ENCODE results near the gene AURKB. TPM values are rescaled to one million over a fixed set of nuclear protein-coding genes. Genes with fewer than 3 reads are reported as not detected.
A peak's percentile ranks its signal among the peaks of the same experiment; 100 is the strongest.

Gene AURKB
- total and polyA plus RNA-seq, 2 of the 13 experiments (the other 11 are each of a cell fraction or from before 2014, with no cell fraction given): 29.5 to 75.3 TPM

- TF ChIP-seq FOXP1 (IDR thresholded peaks at IDR 0.05): no peak
- TF ChIP-seq FOXP1 (CRISPR knock-in tag; IDR thresholded peaks at IDR 0.05): no peak; the same call in 1 of the 2 replicates
- TF ChIP-seq ZBTB46 (CRISPR knock-in tag; IDR thresholded peaks at IDR 0.05; ENCODE audit: borderline replicate concordance): no peak; the same call in 1 of the 2 replicates
- TF ChIP-seq HNF4G (IDR thresholded peaks at IDR 0.05; ENCODE audit: borderline replicate concordance, low read depth, low read length): no peak
- no peak for TF ChIP-seq HNF4G (CRISPR knock-in tag; IDR thresholded peaks at IDR 0.05; ENCODE audit: borderline replicate concordance, low read depth)
- TF ChIP-seq MAFF (IDR thresholded peaks at IDR 0.05; ENCODE audit: low read depth, low read length): 0 out of 2 replicates have a peak, but pooled peaks have one; percentile 0
- TF ChIP-seq TP53 (CRISPR knock-in tag; conservative IDR thresholded peaks at IDR 0.05): no peak
- TF ChIP-seq GFI1 (CRISPR knock-in tag; IDR thresholded peaks at IDR 0.05; ENCODE audit: borderline replicate concordance): no peak
- no peak for TF ChIP-seq ZNF589 (CRISPR knock-in tag; conservative IDR thresholded peaks at IDR 0.05)
- no peak; the same call in 1 of the 2 replicates for TF ChIP-seq ETV6 (CRISPR knock-in tag; conservative IDR thresholded peaks at IDR 0.05)
- no peak for TF ChIP-seq GABPA (IDR thresholded peaks at IDR 0.05; ENCODE audit: low read depth, low read length)
- peak; percentile 79 for TF ChIP-seq GABPA (CRISPR knock-in tag; IDR thresholded peaks at IDR 0.05; ENCODE audit: low read depth)
- no peak for TF ChIP-seq ZNF567 (CRISPR knock-in tag; IDR thresholded peaks at IDR 0.05; ENCODE audit: borderline replicate concordance)
- peak; percentile 4; the same call in 1 of the 2 replicates for TF ChIP-seq KLF6 (CRISPR knock-in tag; IDR thresholded peaks at IDR 0.05)
- no peak for TF ChIP-seq SRSF1 (optimal IDR thresholded peaks at IDR 0.05; ENCODE audit: low read depth, low read length)
- no peak for TF ChIP-seq ZNF367 (CRISPR knock-in tag; IDR thresholded peaks at IDR 0.05; ENCODE audit: borderline replicate concordance)
- TF ChIP-seq ZBTB7B (CRISPR knock-in tag; IDR thresholded peaks at IDR 0.05): no peak; the same call in 1 of the 2 replicates
- peak; percentile 17 for TF ChIP-seq ASH2L (IDR thresholded peaks at IDR 0.05; ENCODE audit: insufficient read length, low read depth, low read length)
- no peak; the same call in 1 of the 2 replicates for TF ChIP-seq ZNF180 (CRISPR knock-in tag; IDR thresholded peaks at IDR 0.05; ENCODE audit: borderline replicate concordance, low read depth)
- TF ChIP-seq ZBTB4 (CRISPR knock-in tag; IDR thresholded peaks at IDR 0.05; ENCODE audit: borderline replicate concordance): no peak
- no peak for TF ChIP-seq ZBTB21 (CRISPR knock-in tag; IDR thresholded peaks at IDR 0.05)
- TF ChIP-seq ZMYM3 (CRISPR knock-in tag; IDR thresholded peaks at IDR 0.05): no peak
- TF ChIP-seq NR0B2 (CRISPR knock-in tag; IDR thresholded peaks at IDR 0.05): no peak; the same call in 1 of the 2 replicates
- no peak for TF ChIP-seq MZF1 (CRISPR knock-in tag; IDR thresholded peaks at IDR 0.05; ENCODE audit: borderline replicate concordance)
- TF ChIP-seq ZNF790 (CRISPR knock-in tag; IDR thresholded peaks at IDR 0.05; ENCODE audit: borderline replicate concordance): no peak
- no peak; the same call in 1 of the 2 replicates for TF ChIP-seq SAFB2 (CRISPR knock-in tag; IDR thresholded peaks at IDR 0.05; ENCODE audit: borderline replicate concordance, low read depth)
These were observed 23.4 kb downstream of the AURKB start (continued) for GRCh38 chr17:8186787-8187516.

All from HepG2 (cell line).